Measurements from ENCODE around the gene CSNK1E.

Gene CSNK1E

DNA sequence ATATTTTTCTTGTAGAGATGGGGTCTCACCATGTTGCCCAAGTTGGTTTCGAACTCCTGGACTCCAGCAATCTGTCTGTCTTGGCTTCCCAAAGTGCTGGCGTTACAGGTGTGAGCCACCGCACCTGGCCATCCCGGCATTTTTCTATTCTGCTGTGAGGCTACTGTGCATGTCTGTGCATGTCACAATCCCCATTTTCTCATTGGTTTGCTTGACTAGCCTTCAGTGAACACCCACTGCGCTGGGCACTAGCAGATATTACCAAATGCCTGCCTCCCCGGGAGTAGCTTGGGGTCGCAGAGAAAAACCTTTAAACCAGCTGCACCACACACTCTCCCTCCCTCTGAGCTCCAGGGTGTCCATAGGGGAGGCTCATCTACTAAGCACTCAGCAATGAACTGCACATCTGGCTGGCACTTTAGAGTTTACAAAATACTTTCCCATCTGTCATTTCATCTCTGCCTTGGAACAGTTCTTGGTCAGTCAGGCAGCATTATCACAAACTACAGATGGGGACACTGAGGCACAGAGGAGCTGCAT, 4.9 kb downstream of the CSNK1E start:
- in situ Hi-C loops (cut with MboI; ENCODE audit: low pct_unique_long_range_greater_than_20kb, low sequenced_read_pairs, unreplicated experiment): no loop called here
- TF ChIP-seq, protein P1, sequence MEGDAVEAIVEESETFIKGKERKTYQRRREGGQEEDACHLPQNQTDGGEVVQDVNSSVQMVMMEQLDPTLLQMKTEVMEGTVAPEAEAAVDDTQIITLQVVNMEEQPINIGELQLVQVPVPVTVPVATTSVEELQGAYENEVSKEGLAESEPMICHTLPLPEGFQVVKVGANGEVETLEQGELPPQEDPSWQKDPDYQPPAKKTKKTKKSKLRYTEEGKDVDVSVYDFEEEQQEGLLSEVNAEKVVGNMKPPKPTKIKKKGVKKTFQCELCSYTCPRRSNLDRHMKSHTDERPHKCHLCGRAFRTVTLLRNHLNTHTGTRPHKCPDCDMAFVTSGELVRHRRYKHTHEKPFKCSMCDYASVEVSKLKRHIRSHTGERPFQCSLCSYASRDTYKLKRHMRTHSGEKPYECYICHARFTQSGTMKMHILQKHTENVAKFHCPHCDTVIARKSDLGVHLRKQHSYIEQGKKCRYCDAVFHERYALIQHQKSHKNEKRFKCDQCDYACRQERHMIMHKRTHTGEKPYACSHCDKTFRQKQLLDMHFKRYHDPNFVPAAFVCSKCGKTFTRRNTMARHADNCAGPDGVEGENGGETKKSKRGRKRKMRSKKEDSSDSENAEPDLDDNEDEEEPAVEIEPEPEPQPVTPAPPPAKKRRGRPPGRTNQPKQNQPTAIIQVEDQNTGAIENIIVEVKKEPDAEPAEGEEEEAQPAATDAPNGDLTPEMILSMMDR (IDR thresholded peaks at IDR 0.05; ENCODE audit: extremely low read depth, insufficient read depth, missing control alignments): no peak
- DNase-seq (ENCODE audit: low spot score): no peak

DNA sequence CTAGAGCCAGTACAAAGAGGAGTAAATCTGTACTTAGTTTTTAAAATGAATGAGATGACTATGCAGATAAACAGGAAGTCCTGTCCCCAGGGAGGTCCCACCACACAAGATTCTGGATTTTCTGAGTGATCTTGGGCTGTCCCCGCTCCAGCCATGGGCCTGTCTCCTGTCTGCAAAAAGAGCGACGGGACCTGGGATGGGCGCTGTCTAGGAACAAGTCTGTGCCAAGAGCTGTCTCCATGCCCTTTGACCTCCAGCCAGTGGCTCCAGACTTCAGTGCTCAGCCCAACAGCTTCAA, 6.0 kb downstream of the CSNK1E start:
- in situ Hi-C loops (cut with MboI; ENCODE audit: low pct_unique_long_range_greater_than_20kb, low sequenced_read_pairs, unreplicated experiment): no loop called here
- no peak for DNase-seq (ENCODE audit: low spot score)
- TF ChIP-seq, protein P1 (IDR thresholded peaks at IDR 0.05; ENCODE audit: extremely low read depth, insufficient read depth, missing control alignments): no peak

DNA sequence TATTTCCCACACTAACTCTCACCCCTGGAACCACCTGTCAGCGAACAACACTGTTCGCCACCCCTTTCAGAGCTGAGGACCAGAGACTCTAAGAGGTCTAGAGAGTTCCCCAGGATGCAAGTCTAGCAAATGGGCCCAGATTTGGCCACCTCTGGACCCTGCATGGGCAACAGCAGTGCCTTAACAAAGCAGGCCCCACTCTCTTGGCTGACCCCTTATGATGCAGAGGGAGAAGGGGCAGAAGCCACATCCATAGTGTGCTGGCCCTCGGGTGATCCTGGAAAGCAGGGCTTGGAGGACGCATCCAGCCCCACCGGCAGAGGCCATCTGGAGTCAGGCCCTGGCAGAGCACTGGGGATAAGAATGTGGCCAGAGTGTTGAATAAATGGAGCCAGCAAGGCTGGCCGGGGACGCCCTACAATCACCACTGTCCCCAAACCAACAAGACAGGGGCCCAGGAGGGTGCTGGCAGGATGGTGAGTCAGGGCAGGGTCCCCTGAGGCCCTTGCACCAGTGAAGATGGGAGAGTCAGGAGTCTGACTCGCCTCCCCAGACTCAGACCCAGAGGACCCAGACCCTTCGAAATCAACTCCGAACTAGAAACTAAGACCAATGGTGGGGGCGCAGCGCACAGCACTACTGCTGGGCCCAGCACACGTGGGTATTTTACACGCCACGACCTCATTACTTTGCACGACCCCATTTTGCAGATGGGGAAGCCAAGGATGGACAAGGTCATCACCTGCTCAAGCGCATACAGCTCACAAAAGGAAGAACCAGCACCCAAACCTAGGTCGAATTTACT, 6.5 kb downstream of the CSNK1E start:
- DNase-seq (ENCODE audit: low spot score): no peak
- TF ChIP-seq, protein P1 (IDR thresholded peaks at IDR 0.05; ENCODE audit: extremely low read depth, insufficient read depth, missing control alignments): no peak
- in situ Hi-C loops (cut with MboI; ENCODE audit: low pct_unique_long_range_greater_than_20kb, low sequenced_read_pairs, unreplicated experiment): no loop called here

DNA sequence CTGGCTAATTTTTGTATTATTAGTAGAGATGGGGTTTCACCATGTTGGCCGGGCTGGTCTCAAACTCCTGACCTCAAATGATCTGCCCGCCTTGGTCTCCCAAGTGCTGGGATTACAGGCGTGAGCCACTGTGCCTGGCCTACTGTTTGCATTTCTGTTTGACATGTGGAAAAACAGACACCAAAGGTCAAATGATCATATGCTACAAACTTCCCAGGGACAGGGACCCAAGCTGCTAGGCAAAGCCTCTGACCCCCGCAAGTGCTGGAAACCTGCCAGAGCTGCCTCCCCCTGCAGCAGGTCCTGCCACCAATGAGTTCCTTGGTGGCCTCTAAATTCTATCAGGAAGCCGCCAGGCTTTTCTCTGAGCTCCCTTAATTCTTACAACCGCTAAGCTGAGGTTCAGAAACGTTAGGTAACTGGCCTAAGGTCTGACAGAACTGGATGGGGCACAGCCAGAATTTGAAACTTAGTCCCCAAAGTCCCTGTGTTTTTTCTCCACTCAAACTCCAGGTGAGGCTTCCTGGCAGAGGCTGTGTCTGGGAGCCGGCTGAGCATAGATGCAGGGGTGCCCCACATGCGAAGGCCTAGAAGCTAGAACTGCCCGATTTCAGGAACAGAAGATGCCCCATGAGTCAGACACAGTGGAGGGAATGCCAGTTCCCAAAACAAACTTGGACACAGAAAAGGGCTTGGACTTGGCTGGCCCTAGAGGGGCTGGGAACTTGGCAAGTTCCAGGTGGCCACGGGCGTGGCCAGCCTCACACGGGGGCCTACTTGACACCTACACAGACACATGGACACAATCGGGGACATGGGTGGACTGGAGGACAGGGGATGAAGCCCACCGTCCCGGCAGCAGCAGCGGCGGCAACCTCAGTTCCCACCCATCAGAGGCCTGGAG, 7.4 kb downstream of the CSNK1E start:
- TF ChIP-seq, protein P1 (IDR thresholded peaks at IDR 0.05; ENCODE audit: extremely low read depth, insufficient read depth, missing control alignments): no peak
- in situ Hi-C loops (cut with MboI; ENCODE audit: low pct_unique_long_range_greater_than_20kb, low sequenced_read_pairs, unreplicated experiment): no loop called here
- no peak for DNase-seq (ENCODE audit: low spot score)

DNA sequence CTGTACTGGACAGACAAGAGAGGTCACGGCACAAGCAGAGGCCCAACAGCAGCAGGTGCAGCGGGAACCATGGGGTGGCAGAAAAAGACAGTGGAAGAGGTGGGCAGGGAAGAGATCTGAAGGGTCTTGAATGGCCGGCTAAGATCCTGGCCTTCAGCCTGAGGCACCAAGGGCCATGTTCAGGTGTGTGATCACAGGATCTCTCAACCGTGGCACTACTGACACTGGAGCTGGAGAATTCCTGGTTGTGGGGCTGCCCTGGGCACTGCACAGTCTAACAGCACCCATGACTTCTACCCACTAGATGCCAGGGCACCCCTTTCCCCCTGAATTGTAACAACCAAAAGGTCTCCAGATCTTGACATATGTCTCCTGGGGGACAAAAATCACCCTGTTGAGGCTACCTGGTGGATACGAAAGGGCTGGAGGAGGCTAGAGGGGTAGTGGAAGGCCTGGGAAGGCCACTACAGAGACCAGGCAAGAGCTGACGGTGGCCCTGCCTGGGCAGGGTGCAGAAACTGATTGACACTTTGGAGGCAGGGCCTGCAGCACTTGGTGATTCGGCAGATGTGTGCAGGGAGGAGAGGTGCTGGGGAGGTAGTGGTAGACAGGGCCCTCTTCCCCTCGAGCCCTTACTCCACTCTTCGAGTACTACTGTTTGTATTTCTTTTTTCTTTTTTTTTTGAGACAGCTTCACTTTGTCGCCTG, 8.3 kb downstream of the CSNK1E start:
- TF ChIP-seq, protein P1 (IDR thresholded peaks at IDR 0.05; ENCODE audit: extremely low read depth, insufficient read depth, missing control alignments): no peak
- in situ Hi-C loops (cut with MboI; ENCODE audit: low pct_unique_long_range_greater_than_20kb, low sequenced_read_pairs, unreplicated experiment): no loop called here
- DNase-seq (ENCODE audit: low spot score): no peak
